Renal cortical epithelial cell (primary cell): ENCODE data around the gene EIF4E1B. TPM values are rescaled to one million over a fixed set of nuclear protein-coding genes. Genes with fewer than 3 reads are reported as not detected.

Experiments used
- DNase-seq: peaks from one replicate; pipeline ENCODE4 v3.0.0-alpha.2; 2011; ENCODE audit warnings: low read depth
- total RNA-seq: library from RNA; depleted of rRNA; stranded (reverse); fragments of >200 nt; gene quantifications from 2 replicates; pipeline ENCODE4 v1.2.3, GENCODE V29; 2014

EIF4E1B gene
- total RNA-seq, 1 donor from 2014 or later, result not detected

GRCh38 chr5:176647030-176647842 is 16.8 kb downstream of the EIF4E1B start, which contains the start of gene TSPAN17:
TSPAN17 (plus strand) TSS chr5:176647484; CDS start chr5:176647616, 132 bp downstream.
- DNase-seq, result peak; percentile 93

- DNase-seq, result peak; percentile 10
These were observed 17.5 kb downstream of the EIF4E1B start for GRCh38 chr5:176647843-176648473.

GRCh38 chr5:176648474-176649194 is 18.2 kb downstream of the EIF4E1B start:
- no peak for DNase-seq

GRCh38 chr5:176650354-176650884 is 19.9 kb downstream of the EIF4E1B start:
- no peak for DNase-seq

GRCh38 chr5:176651472-176651980 is 21.1 kb downstream of the EIF4E1B start:
- no peak for DNase-seq

- no peak for DNase-seq
These were observed 21.7 kb downstream of the EIF4E1B start for GRCh38 chr5:176652136-176652535.

GRCh38 chr5:176653401-176654385 is 23.2 kb downstream of the EIF4E1B start:
- peak; percentile 47 for DNase-seq

- DNase-seq, result no peak
These were observed 24.4 kb downstream of the EIF4E1B start for GRCh38 chr5:176654856-176655255.

GRCh38 chr5:176656467-176656990 is 26.1 kb downstream of the EIF4E1B start:
- no peak for DNase-seq

GRCh38 chr5:176658007-176658599 is 27.6 kb downstream of the EIF4E1B start:
- peak; percentile 35 for DNase-seq

- DNase-seq, result peak; percentile 66
These were observed 28.5 kb downstream of the EIF4E1B start for GRCh38 chr5:176658817-176659511.

GRCh38 chr5:176659512-176659839 is 29.0 kb downstream of the EIF4E1B start:
- no peak for DNase-seq

GRCh38 chr5:176659860-176660461 is 29.5 kb downstream of the EIF4E1B start:
- DNase-seq, result no peak

GRCh38 chr5:176660530-176660859 is 30.0 kb downstream of the EIF4E1B start:
- no peak for DNase-seq

- peak; percentile 33 for DNase-seq
These were observed 30.6 kb downstream of the EIF4E1B start for GRCh38 chr5:176660860-176661641.

- DNase-seq, result no peak
These were observed 31.2 kb downstream of the EIF4E1B start for GRCh38 chr5:176661676-176662075.

GRCh38 chr5:176662371-176663333 is 32.2 kb downstream of the EIF4E1B start:
- DNase-seq, result no peak
